H9 (cell line): ENCODE data around the gene MYD88. TPM values are rescaled to one million over a fixed set of nuclear protein-coding genes. Genes with fewer than 3 reads are reported as not detected.

Experiments used
- DNase-seq: peaks from one replicate; pipeline ENCODE4 v3.0.0-alpha.2; 2017
- H2AFZ ChIP-seq: one replicate; pipeline ENCODE4 v1.6.1; 2013; ENCODE audit warnings: mild to moderate bottlenecking, low read length, control low read depth, moderate library complexity
- H2AK5ac ChIP-seq: 2 replicates; pipeline ENCODE4 v1.6.1; 2013; ENCODE audit warnings: low read length, control low read depth, mixed read lengths; ENCODE audit not compliant: insufficient read length
- H2BK120ac ChIP-seq: one replicate; pipeline ENCODE4 v1.6.1; 2013; ENCODE audit warnings: low read depth, mild to moderate bottlenecking, low read length, control low read depth, inconsistent platforms; ENCODE audit not compliant: poor library complexity, severe bottlenecking
- H2BK12ac ChIP-seq: 2 replicates; pipeline ENCODE4 v1.6.1; 2013; ENCODE audit warnings: low read length, control low read depth, mixed read lengths, low read depth; ENCODE audit not compliant: insufficient read length
- H2BK15ac ChIP-seq: 2 replicates; pipeline ENCODE4 v1.6.1; 2013; ENCODE audit warnings: low read depth, low read length, control low read depth
- H2BK20ac ChIP-seq: one replicate; pipeline ENCODE4 v1.6.1; 2013; ENCODE audit warnings: low read depth, mild to moderate bottlenecking, low read length, control low read depth, inconsistent platforms; ENCODE audit not compliant: poor library complexity, severe bottlenecking
- H2BK5ac ChIP-seq: 2 replicates; pipeline ENCODE4 v1.6.1; 2013; ENCODE audit warnings: low read length, control low read depth, mixed read lengths; ENCODE audit not compliant: insufficient read length
- H3K14ac ChIP-seq: 2 replicates; pipeline ENCODE4 v1.6.1; 2013; ENCODE audit warnings: low read length, control low read depth; ENCODE audit not compliant: insufficient read depth
- H3K18ac ChIP-seq: 2 replicates; pipeline ENCODE4 v1.6.1; 2013; ENCODE audit warnings: low read depth, mild to moderate bottlenecking, mixed read lengths, low read length, control low read depth; ENCODE audit not compliant: insufficient read length
- H3K23ac ChIP-seq: 2 replicates; pipeline ENCODE4 v1.6.1; 2013; ENCODE audit warnings: low read length, control low read depth, mixed read lengths, low read depth; ENCODE audit not compliant: insufficient read length
- H3K23me2 ChIP-seq: 2 replicates; pipeline ENCODE4 v1.6.1; 2013; ENCODE audit warnings: low read depth, mild to moderate bottlenecking, mixed read lengths, low read length, control low read depth; ENCODE audit not compliant: insufficient read length, poor library complexity, severe bottlenecking
- H3K27ac ChIP-seq: 2 replicates; pipeline ENCODE4 v1.5.1; 2013; ENCODE audit warnings: low read length, control low read depth, mixed read lengths, low read depth; ENCODE audit not compliant: insufficient read length
- H3K27me3 ChIP-seq: 2 replicates; pipeline ENCODE4 v1.6.1; 2013; ENCODE audit warnings: low read length, control low read depth, inconsistent platforms; ENCODE audit not compliant: insufficient read depth
- H3K4ac ChIP-seq: 2 replicates; pipeline ENCODE4 v1.6.1; 2013; ENCODE audit warnings: low read depth, mild to moderate bottlenecking, control low read depth, inconsistent platforms, low read length, moderate library complexity
- H3K4me1 ChIP-seq: 2 replicates; pipeline ENCODE4 v1.6.1; 2013; ENCODE audit warnings: low read length, control low read depth, inconsistent platforms; ENCODE audit not compliant: insufficient read depth
- H3K4me2 ChIP-seq: 2 replicates; pipeline ENCODE4 v1.6.1; 2013; ENCODE audit warnings: low read length, control low read depth, mixed read lengths; ENCODE audit not compliant: insufficient read length, insufficient read depth
- H3K56ac ChIP-seq: 2 replicates; pipeline ENCODE4 v1.6.1; 2013; ENCODE audit warnings: low read depth, mild to moderate bottlenecking, mixed read lengths, low read length, control low read depth; ENCODE audit not compliant: insufficient read length
- H3K79me1 ChIP-seq: 2 replicates; pipeline ENCODE4 v1.6.1; 2013; ENCODE audit warnings: low read depth, mild to moderate bottlenecking, moderate library complexity, low read length, control low read depth, inconsistent platforms; ENCODE audit not compliant: insufficient read depth, poor library complexity, severe bottlenecking
- H3K79me2 ChIP-seq: 2 replicates; pipeline ENCODE4 v1.6.1; 2013; ENCODE audit warnings: low read length, control low read depth, inconsistent platforms; ENCODE audit not compliant: insufficient read depth
- H3K9ac ChIP-seq: 2 replicates; pipeline ENCODE4 v1.6.1; 2013; ENCODE audit warnings: low read length, control low read depth, mixed read lengths; ENCODE audit not compliant: insufficient read length; ENCODE audit errors: extremely low read depth
- H3K9me3 ChIP-seq: one replicate; pipeline ENCODE4 v1.6.1; 2013; ENCODE audit warnings: low read depth, low read length, inconsistent platforms; ENCODE audit not compliant: control insufficient read depth
- H3T11ph ChIP-seq: one replicate; pipeline ENCODE4 v1.6.1; 2013; ENCODE audit warnings: mild to moderate bottlenecking, low read length, control low read depth, inconsistent platforms
- H4K20me1 ChIP-seq: one replicate; pipeline ENCODE4 v1.6.1; 2013; ENCODE audit not compliant: control insufficient read depth, insufficient read length, insufficient read depth
- H4K5ac ChIP-seq: 2 replicates; pipeline ENCODE4 v1.6.1; 2013; ENCODE audit warnings: low read depth, mild to moderate bottlenecking, mixed read lengths, low read length, control low read depth; ENCODE audit not compliant: insufficient read length
- H4K8ac ChIP-seq: replicated peaks from 2 replicates; pipeline ENCODE4 v1.6.1; 2013; ENCODE audit warnings: low read length, control low read depth, mixed read lengths, low read depth; ENCODE audit not compliant: insufficient read length
- H4K91ac ChIP-seq: 2 replicates; pipeline ENCODE4 v1.6.1; 2013; ENCODE audit warnings: low read depth, mild to moderate bottlenecking, moderate library complexity, mixed read lengths, low read length, control low read depth; ENCODE audit not compliant: insufficient read length
- H3K27ac Mint-ChIP-seq, 3 experiments: 2 replicates in 2 of 3; 3 replicates in 1 of 3; pipeline ENCODE4 v1.8.0; 2020 to 2021; ENCODE audit warnings: mixed read lengths in 3 of 3, mild to moderate bottlenecking in 1 of 3, moderate library complexity in 1 of 3
- H3K27me3 Mint-ChIP-seq: 2 replicates; pipeline ENCODE4 v1.8.0; 2021; ENCODE audit warnings: low read depth, mild to moderate bottlenecking, moderate library complexity, mixed read lengths
- H3K36me3 Mint-ChIP-seq, 3 experiments: 2 replicates in 2 of 3; 3 replicates in 1 of 3; pipeline ENCODE4 v1.8.0; 2020 to 2021; ENCODE audit warnings: low read depth in 3 of 3, mixed read lengths in 3 of 3; ENCODE audit not compliant: insufficient read depth in 1 of 3
- H3K4me1 Mint-ChIP-seq, 2 experiments: 2 replicates each; pipeline ENCODE4 v1.8.0; 2020; ENCODE audit warnings: mixed read lengths in 2 of 2
- H3K4me3 Mint-ChIP-seq, 2 experiments: 2 replicates in 1 of 2; 3 replicates in 1 of 2; pipeline ENCODE4 v1.8.0; 2020 to 2021; ENCODE audit warnings: mild to moderate bottlenecking in 2 of 2, mixed read lengths in 2 of 2, moderate library complexity in 1 of 2
- H3K9me3 Mint-ChIP-seq, 2 experiments: 2 replicates in 1 of 2; 3 replicates in 1 of 2; pipeline ENCODE4 v1.8.0; 2020; ENCODE audit warnings: mild to moderate bottlenecking in 2 of 2, mixed read lengths in 2 of 2, moderate library complexity in 1 of 2
- CTCF ChIP-seq: fragments of 200-600 bp; sonication (generic); conservative IDR thresholded peaks from 3 replicates; pipeline ENCODE4 v1.8.0; 2021; ENCODE audit warnings: antibody characterized with exemption, mild to moderate bottlenecking
- WGBS: extraction: QIAGEN DNeasy Blood & Tissue Kit; methylation state at CpG from one replicate; pipeline ENCODE4 v1.1.7; 2013; ENCODE audit warnings: missing lambda C conversion rate, low lambda C conversion rate, mixed read lengths; ENCODE audit not compliant: insufficient read length; ENCODE audit errors: extremely low coverage; 5-methylcytosine and 5-hydroxymethylcytosine counted together
- total RNA-seq: library from RNA; stranded (reverse); gene quantifications from 2 replicates; pipeline ENCODE4 v1.2.1, GENCODE V29; 2021

Gene MYD88
- total RNA-seq, 1 experiment from 2014 or later: 33.4 TPM

- Histone ChIP-seq H3K18ac (no peak overlapping the region), H3K9me3 (no peaks in the 10 kb centered on the region), H2AK5ac (no peak overlapping the region), H3K79me2 (no peaks in the 10 kb centered on the region), H3K27me3 (no peaks in the 10 kb centered on the region), H3K4me1 (no peaks in the 10 kb centered on the region), H3T11ph (no peak overlapping the region), H2BK12ac (no peak overlapping the region), H3K23me2 (no peaks in the 10 kb centered on the region), H2BK5ac (no peak overlapping the region), H2BK120ac (no peak overlapping the region), H3K23ac (no peak overlapping the region), H4K5ac (no peak overlapping the region), H2BK20ac (no peak overlapping the region), H3K79me1 (no peaks in the 10 kb centered on the region), H2BK15ac (no peak overlapping the region), H4K8ac (no peak overlapping the region), H3K4me2 (no peak overlapping the region), H3K9ac (no peak overlapping the region), H3K4ac (no peak overlapping the region), H4K91ac (no peak overlapping the region), H2AFZ (no peak overlapping the region), H3K27ac (no peak overlapping the region), H3K56ac (no peak overlapping the region), H4K20me1 (no peaks in the 10 kb centered on the region), H3K14ac (no peak overlapping the region)
- H3K4me3 Mint-ChIP-seq: no peak overlapping the region
- H3K27ac Mint-ChIP-seq: peak overlapping the region in 2 of 3 experiments; percentile 24 to 78; a peak in 3 of 7 replicates
- peaks cover 3 to 29% (median 9%) of the 10 kb centered on the region in 3 experiments; a peak in 6 of 7 replicates for H3K36me3 Mint-ChIP-seq
- no peak for DNase-seq
- WGBS: no CpG with 5 or more reads among the region's 9 CpGs
- H3K9me3 Mint-ChIP-seq: no peaks in the 10 kb centered on the region; a peak in 1 of 5 replicates
- peaks cover 17% of the 10 kb centered on the region for H3K27me3 Mint-ChIP-seq
- H3K4me1 Mint-ChIP-seq: peaks cover 0 to 3% of the 10 kb centered on the region in 2 experiments; a peak in 1 of 4 replicates
- TF ChIP-seq CTCF: no peak
Measured at GRCh38 chr3:38115645-38116427, 22.6 kb upstream of the MYD88 start.
